GM23338 (cell line): ENCODE results near the gene MYO18A. TPM values are rescaled to one million over a fixed set of nuclear protein-coding genes. Genes with fewer than 3 reads are reported as not detected.

Experiments
- ATAC-seq: fragments of 200-7000 bp; cut with Tn5 transposase; 3 replicates; pipeline ENCODE4 v1.9.1; 2020
- DNase-seq: peaks from one replicate; pipeline ENCODE4 v3.0.0-alpha.2; 2015; ENCODE audit warnings: low spot score
- H2AFZ ChIP-seq: fragments of 200-600 bp; sonication (generic); 2 replicates; pipeline ENCODE4 v1.8.0; 2016; ENCODE audit warnings: antibody characterized with exemption, mild to moderate bottlenecking, moderate library complexity
- H3F3A ChIP-seq: fragments of 200-600 bp; sonication (generic); replicated peaks from 2 replicates; pipeline ENCODE4 v1.8.0; 2017; ENCODE audit warnings: antibody characterized with exemption, mixed run types, low read depth
- H3K27ac ChIP-seq: fragments of 200-600 bp; sonication (generic); 2 replicates; pipeline ENCODE4 v1.6.1; 2016; ENCODE audit warnings: low read depth
- H3K27me3 ChIP-seq: fragments of 200-600 bp; sonication (generic); 2 replicates; pipeline ENCODE4 v1.8.0; 2016; ENCODE audit warnings: mild to moderate bottlenecking, mixed run types, moderate library complexity; ENCODE audit not compliant: insufficient read depth
- H3K36me3 ChIP-seq: fragments of 200-600 bp; sonication (generic); 2 replicates; pipeline ENCODE4 v1.8.0; 2016; ENCODE audit warnings: mild to moderate bottlenecking; ENCODE audit not compliant: insufficient read depth
- H3K4me1 ChIP-seq: fragments of 200-600 bp; sonication (generic); 2 replicates; pipeline ENCODE4 v1.8.0; 2016; ENCODE audit warnings: mild to moderate bottlenecking, moderate library complexity; ENCODE audit not compliant: insufficient read depth
- H3K4me2 ChIP-seq: fragments of 200-600 bp; sonication (generic); 2 replicates; pipeline ENCODE4 v1.7.1; 2017; ENCODE audit warnings: mixed run types
- H3K4me3 ChIP-seq: fragments of 200-600 bp; sonication (generic); 2 replicates; pipeline ENCODE4 v1.6.1; 2016; ENCODE audit warnings: mixed run types
- H3K79me2 ChIP-seq: fragments of 200-600 bp; sonication (generic); replicated peaks from 2 replicates; pipeline ENCODE4 v1.8.0; 2017; ENCODE audit warnings: mild to moderate bottlenecking; ENCODE audit not compliant: insufficient read depth
- H3K9me2 ChIP-seq: fragments of 200-600 bp; sonication (generic); 2 replicates; pipeline ENCODE4 v1.8.0; 2017; ENCODE audit not compliant: insufficient read depth
- H4K20me1 ChIP-seq: fragments of 200-600 bp; sonication (generic); replicated peaks from 2 replicates; pipeline ENCODE4 v1.8.0; 2017; ENCODE audit warnings: mild to moderate bottlenecking; ENCODE audit not compliant: insufficient read depth
- H3K27ac Mint-ChIP-seq: 2 replicates; pipeline ENCODE4 v1.8.0; 2020; ENCODE audit warnings: inconsistent platforms, mild to moderate bottlenecking, moderate library complexity, mixed read lengths
- H3K27me3 Mint-ChIP-seq: 3 replicates; pipeline ENCODE4 v1.8.0; 2022; ENCODE audit warnings: low read depth, mild to moderate bottlenecking, moderate library complexity, mixed read lengths, inconsistent platforms; ENCODE audit not compliant: insufficient read depth, poor library complexity
- H3K36me3 Mint-ChIP-seq: 3 replicates; pipeline ENCODE4 v1.8.0; 2021; ENCODE audit warnings: low read depth, mild to moderate bottlenecking, inconsistent platforms, moderate library complexity, mixed read lengths
- H3K4me1 Mint-ChIP-seq: 3 replicates; pipeline ENCODE4 v1.8.0; 2020; ENCODE audit warnings: mild to moderate bottlenecking, inconsistent platforms, mixed read lengths
- H3K4me3 Mint-ChIP-seq: 3 replicates; pipeline ENCODE4 v1.8.0; 2021; ENCODE audit warnings: moderate library complexity, mild to moderate bottlenecking, inconsistent platforms, mixed read lengths
- H3K9me3 Mint-ChIP-seq: 3 replicates; pipeline ENCODE4 v1.8.0; 2020; ENCODE audit warnings: moderate library complexity, mild to moderate bottlenecking, inconsistent platforms, mixed read lengths
- EZH2 ChIP-seq: fragments of 200-600 bp; sonication (generic); IDR thresholded peaks from one replicate; pipeline ENCODE4 v1.8.0; 2017; ENCODE audit warnings: antibody characterized with exemption, mild to moderate bottlenecking, low read depth; ENCODE audit not compliant: unreplicated experiment
- JUNB ChIP-seq: IDR thresholded peaks from one replicate; pipeline ENCODE4 v1.6.1; 2016; ENCODE audit warnings: antibody characterized with exemption; ENCODE audit not compliant: unreplicated experiment
- NANOG ChIP-seq: IDR thresholded peaks from 2 replicates; pipeline ENCODE4 v1.6.1; 2016; ENCODE audit warnings: antibody characterized with exemption, borderline replicate concordance
- POLR2AphosphoS5 ChIP-seq: IDR thresholded peaks from 2 replicates; pipeline ENCODE4 v1.6.1; 2016; ENCODE audit warnings: antibody characterized with exemption, low read depth
- STAT1 ChIP-seq: IDR thresholded peaks from one replicate; pipeline ENCODE4 v1.6.1; 2016; ENCODE audit warnings: antibody characterized with exemption; ENCODE audit not compliant: unreplicated experiment
- ZNF114 ChIP-seq: fragments of 250-450 bp; sonication (Bioruptor Pico); IDR thresholded peaks from 2 replicates; pipeline ENCODE4 v1.5.0; 2020; ENCODE audit warnings: mild to moderate bottlenecking, moderate library complexity
- ZNF331 ChIP-seq: fragments of 250-450 bp; sonication (Bioruptor Pico); IDR thresholded peaks from 2 replicates; pipeline ENCODE4 v1.5.0; 2020; ENCODE audit warnings: low read depth, mild to moderate bottlenecking, moderate library complexity
- polyA plus RNA-seq: library from polyadenylated mRNA; unstranded; fragments of >200 nt; fragmentation: Nextera tagmentation; extraction: Ambion mirVana; gene quantifications from 2 replicates; pipeline ENCODE4 v1.2.1, GENCODE V29; 2016
- total RNA-seq: library from RNA; depleted of rRNA; stranded (reverse); fragments of >200 nt; shearing (Covaris generic); gene quantifications from 2 replicates; pipeline ENCODE4 v1.2.3, GENCODE V29; 2014
- TF ChIP-seq, protein P1 (sequence below): fragments of 250-450 bp; sonication (Bioruptor Pico); IDR thresholded peaks from 2 replicates; pipeline ENCODE4 v1.5.0; 2020; ENCODE audit warnings: mild to moderate bottlenecking, moderate library complexity
- TF ChIP-seq, protein P2 (sequence below): IDR thresholded peaks from 2 replicates; pipeline ENCODE4 v1.6.1; 2016; ENCODE audit warnings: antibody characterized with exemption

The MYO18A gene
- total and polyA plus RNA-seq, 2 experiments from 2014 or later, result 18.3 to 37.5 TPM

DNA sequence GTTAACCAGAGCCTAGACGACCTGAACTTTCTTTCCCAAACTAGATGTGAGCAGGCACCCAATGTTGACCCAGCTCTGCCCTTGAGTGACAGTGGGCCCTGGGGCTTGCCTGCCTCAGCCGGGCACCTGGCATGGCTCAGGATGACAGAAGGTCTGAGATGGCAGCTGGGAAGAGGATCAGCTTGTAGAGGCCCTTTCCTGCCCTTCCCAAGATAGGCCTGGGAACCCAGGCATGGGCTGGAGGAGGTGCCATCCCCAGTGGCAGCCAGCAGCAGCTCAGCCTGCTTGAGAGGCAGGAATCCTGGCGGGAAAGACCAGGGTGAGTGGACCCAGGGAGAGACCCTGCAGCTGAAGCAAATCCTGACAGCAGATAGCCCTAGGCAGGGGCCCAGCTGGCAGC is 78.2 kb downstream of the MYO18A start:
- Histone ChIP-seq H4K20me1 (no peaks in the 10 kb centered on the region), H3K4me3 (no peak overlapping the region), H3F3A (no peaks in the 10 kb centered on the region), H3K27ac (0 out of 2 replicates have a peak overlapping the region, but pooled peaks have one; percentile 10), H3K79me2 (no peaks in the 10 kb centered on the region), H3K36me3 (peaks cover 5% of the 10 kb centered on the region; the same call in 1 of the 2 replicates), H3K4me1 (no peaks in the 10 kb centered on the region), H3K27me3 (no peaks in the 10 kb centered on the region), H3K4me2 (no peak overlapping the region), H2AFZ (no peak overlapping the region), H3K9me2 (no peaks in the 10 kb centered on the region)
- TF ChIP-seq ZNF331 (no peak), NANOG (no peak), ZNF114 (no peak), JUNB (no peak), STAT1 (no peak), POLR2AphosphoS5 (no peak), EZH2 (no peak)
- TF ChIP-seq, protein P1, sequence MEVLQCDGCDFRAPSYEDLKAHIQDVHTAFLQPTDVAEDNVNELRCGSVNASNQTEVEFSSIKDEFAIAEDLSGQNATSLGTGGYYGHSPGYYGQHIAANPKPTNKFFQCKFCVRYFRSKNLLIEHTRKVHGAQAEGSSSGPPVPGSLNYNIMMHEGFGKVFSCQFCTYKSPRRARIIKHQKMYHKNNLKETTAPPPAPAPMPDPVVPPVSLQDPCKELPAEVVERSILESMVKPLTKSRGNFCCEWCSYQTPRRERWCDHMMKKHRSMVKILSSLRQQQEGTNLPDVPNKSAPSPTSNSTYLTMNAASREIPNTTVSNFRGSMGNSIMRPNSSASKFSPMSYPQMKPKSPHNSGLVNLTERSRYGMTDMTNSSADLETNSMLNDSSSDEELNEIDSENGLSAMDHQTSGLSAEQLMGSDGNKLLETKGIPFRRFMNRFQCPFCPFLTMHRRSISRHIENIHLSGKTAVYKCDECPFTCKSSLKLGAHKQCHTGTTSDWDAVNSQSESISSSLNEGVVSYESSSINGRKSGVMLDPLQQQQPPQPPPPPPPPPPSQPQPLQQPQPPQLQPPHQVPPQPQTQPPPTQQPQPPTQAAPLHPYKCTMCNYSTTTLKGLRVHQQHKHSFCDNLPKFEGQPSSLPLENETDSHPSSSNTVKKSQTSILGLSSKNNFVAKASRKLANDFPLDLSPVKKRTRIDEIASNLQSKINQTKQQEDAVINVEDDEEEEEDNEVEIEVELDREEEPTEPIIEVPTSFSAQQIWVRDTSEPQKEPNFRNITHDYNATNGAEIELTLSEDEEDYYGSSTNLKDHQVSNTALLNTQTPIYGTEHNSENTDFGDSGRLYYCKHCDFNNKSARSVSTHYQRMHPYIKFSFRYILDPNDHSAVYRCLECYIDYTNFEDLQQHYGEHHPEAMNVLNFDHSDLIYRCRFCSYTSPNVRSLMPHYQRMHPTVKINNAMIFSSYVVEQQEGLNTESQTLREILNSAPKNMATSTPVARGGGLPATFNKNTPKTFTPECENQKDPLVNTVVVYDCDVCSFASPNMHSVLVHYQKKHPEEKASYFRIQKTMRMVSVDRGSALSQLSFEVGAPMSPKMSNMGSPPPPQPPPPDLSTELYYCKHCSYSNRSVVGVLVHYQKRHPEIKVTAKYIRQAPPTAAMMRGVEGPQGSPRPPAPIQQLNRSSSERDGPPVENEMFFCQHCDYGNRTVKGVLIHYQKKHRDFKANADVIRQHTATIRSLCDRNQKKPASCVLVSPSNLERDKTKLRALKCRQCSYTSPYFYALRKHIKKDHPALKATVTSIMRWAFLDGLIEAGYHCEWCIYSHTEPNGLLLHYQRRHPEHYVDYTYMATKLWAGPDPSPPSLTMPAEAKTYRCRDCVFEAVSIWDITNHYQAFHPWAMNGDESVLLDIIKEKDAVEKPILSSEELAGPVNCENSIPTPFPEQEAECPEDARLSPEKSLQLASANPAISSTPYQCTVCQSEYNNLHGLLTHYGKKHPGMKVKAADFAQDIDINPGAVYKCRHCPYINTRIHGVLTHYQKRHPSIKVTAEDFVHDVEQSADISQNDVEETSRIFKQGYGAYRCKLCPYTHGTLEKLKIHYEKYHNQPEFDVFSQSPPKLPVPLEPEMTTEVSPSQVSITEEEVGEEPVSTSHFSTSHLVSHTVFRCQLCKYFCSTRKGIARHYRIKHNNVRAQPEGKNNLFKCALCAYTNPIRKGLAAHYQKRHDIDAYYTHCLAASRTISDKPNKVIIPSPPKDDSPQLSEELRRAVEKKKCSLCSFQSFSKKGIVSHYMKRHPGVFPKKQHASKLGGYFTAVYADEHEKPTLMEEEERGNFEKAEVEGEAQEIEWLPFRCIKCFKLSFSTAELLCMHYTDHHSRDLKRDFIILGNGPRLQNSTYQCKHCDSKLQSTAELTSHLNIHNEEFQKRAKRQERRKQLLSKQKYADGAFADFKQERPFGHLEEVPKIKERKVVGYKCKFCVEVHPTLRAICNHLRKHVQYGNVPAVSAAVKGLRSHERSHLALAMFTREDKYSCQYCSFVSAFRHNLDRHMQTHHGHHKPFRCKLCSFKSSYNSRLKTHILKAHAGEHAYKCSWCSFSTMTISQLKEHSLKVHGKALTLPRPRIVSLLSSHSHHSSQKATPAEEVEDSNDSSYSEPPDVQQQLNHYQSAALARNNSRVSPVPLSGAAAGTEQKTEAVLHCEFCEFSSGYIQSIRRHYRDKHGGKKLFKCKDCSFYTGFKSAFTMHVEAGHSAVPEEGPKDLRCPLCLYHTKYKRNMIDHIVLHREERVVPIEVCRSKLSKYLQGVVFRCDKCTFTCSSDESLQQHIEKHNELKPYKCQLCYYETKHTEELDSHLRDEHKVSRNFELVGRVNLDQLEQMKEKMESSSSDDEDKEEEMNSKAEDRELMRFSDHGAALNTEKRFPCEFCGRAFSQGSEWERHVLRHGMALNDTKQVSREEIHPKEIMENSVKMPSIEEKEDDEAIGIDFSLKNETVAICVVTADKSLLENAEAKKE (CRISPR knock-in tag), result no peak
- TF ChIP-seq, protein P2, sequence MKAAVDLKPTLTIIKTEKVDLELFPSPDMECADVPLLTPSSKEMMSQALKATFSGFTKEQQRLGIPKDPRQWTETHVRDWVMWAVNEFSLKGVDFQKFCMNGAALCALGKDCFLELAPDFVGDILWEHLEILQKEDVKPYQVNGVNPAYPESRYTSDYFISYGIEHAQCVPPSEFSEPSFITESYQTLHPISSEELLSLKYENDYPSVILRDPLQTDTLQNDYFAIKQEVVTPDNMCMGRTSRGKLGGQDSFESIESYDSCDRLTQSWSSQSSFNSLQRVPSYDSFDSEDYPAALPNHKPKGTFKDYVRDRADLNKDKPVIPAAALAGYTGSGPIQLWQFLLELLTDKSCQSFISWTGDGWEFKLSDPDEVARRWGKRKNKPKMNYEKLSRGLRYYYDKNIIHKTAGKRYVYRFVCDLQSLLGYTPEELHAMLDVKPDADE, result no peak
- Mint-ChIP-seq H3K27me3 (peaks cover 12% of the 10 kb centered on the region), H3K4me1 (peaks cover 19% of the 10 kb centered on the region), H3K9me3 (no peaks in the 10 kb centered on the region), H3K27ac (no peak overlapping the region), H3K4me3 (no peak overlapping the region), H3K36me3 (peaks cover 36% of the 10 kb centered on the region)
- ATAC-seq (no peak; the same call in 2 of the 3 replicates), DNase-seq (no peak)
